Upper lobe of left lung (tissue), 6 donors: ENCODE data around the gene BPIFB1. TPM values are rescaled to one million over a fixed set of nuclear protein-coding genes. Genes with fewer than 3 reads are reported as not detected.

Source experiments
- ATAC-seq, 2 donors: fragments of 200-7000 bp; cut with Tn5 transposase; one replicate each; pipeline ENCODE4 v1.9.1; 2022; ENCODE audit warnings: mild to moderate bottlenecking in 2 of 2, moderate library complexity in 2 of 2; ENCODE audit not compliant: low FRiP score in 2 of 2
- DNase-seq, 2 donors: peaks; one replicate each; pipeline ENCODE4 v3.0.0-alpha.2; 2019 to 2020
- H3K27ac ChIP-seq, 4 donors: fragments of 200-600 bp; sonication (generic); one replicate each; pipeline ENCODE4 v1.5.1; 2016 to 2019
- H3K27me3 ChIP-seq, 4 donors: fragments of 200-600 bp; sonication (generic); one replicate each; pipeline ENCODE4 v1.5.1; 2017 to 2019
- H3K36me3 ChIP-seq, 4 donors: fragments of 200-600 bp; sonication (generic); one replicate each; pipeline ENCODE4 v1.5.1; 2016 to 2019
- H3K4me1 ChIP-seq, 4 donors: fragments of 200-600 bp; sonication (generic); one replicate each; pipeline ENCODE4 v1.5.1; 2018 to 2019
- H3K4me3 ChIP-seq, 4 donors: fragments of 200-600 bp; sonication (generic); one replicate each; pipeline ENCODE4 v1.5.1; 2017 to 2019; ENCODE audit warnings: mild to moderate bottlenecking in 2 of 4, moderate library complexity in 1 of 4
- H3K9me3 ChIP-seq, 4 donors: fragments of 200-600 bp; sonication (generic); one replicate each; pipeline ENCODE4 v1.5.1; 2018 to 2019
- CTCF ChIP-seq, 6 experiments: fragments of 450-650 bp in 4 of 6; fragments of 200-600 bp in 2 of 6; sonication (generic) in 2 of 6; IDR thresholded peaks; one replicate each; pipeline ENCODE4 v1.5.1; 2016 to 2019; ENCODE audit warnings: antibody characterized with exemption in 6 of 6
- EP300 ChIP-seq, 4 donors: sonication (generic); formaldehyde crosslinking; IDR thresholded peaks; one replicate each; pipeline ENCODE4 v1.5.1; 2017; ENCODE audit warnings: antibody characterized with exemption in 4 of 4, control low read depth in 2 of 4
- POLR2A ChIP-seq, 4 donors: fragments of 450-650 bp; IDR thresholded peaks; one replicate each; pipeline ENCODE4 v1.5.1; 2016 to 2017; ENCODE audit warnings: antibody characterized with exemption in 4 of 4, mild to moderate bottlenecking in 2 of 4
- POLR2AphosphoS5 ChIP-seq, 2 donors: sonication (generic); formaldehyde crosslinking; IDR thresholded peaks; one replicate each; pipeline ENCODE4 v1.5.1; 2017; ENCODE audit warnings: antibody characterized with exemption in 2 of 2
- WGBS, 2 donors: methylation state at CpG; one replicate each; pipeline ENCODE4 v1.1.5; 2017 to 2018; 5-methylcytosine and 5-hydroxymethylcytosine counted together
- total RNA-seq, 6 donors: library from RNA; depleted of rRNA in 4 of 6; stranded (reverse); fragments of >200 nt in 4 of 6; gene quantifications; one replicate each; pipeline versions ENCODE4 v1.1.0 to v1.2.1, GENCODE V29; 2016 to 2021
- donor health status: DM: no; HTN: no; CAD: no; lungs with moderate emphysema.
- donor health status: DM: no; HTN: yes; CAD: no; lungs with severe emphysema.

The BPIFB1 gene
- total RNA-seq, 6 donors from 2014 or later: 4.8 to 323 (median 35.3) TPM

- Histone ChIP-seq H3K27ac (no peak overlapping the region), H3K4me1 (peaks cover 0 to 3% (median 0%) of the 10 kb centered on the region in 4 donors), H3K4me3 (no peak overlapping the region), H3K9me3 (no peaks in the 10 kb centered on the region), H3K27me3 (no peaks in the 10 kb centered on the region), H3K36me3 (no peaks in the 10 kb centered on the region)
- no peak for DNase-seq
- WGBS, 2 donors: 81 to 84% methylated on average over 5 of the region's 5 CpGs
- TF ChIP-seq EP300 (IDR thresholded peaks at IDR 0.05) (no peak), POLR2AphosphoS5 (IDR thresholded peaks at IDR 0.05) (no peak), POLR2A (IDR thresholded peaks at IDR 0.05) (no peak), CTCF (IDR thresholded peaks at IDR 0.05) (no peak)
- ATAC-seq: no peak
Measured at GRCh38 chr20:33257237-33257636, 25.8 kb upstream of the BPIFB1 start.

GRCh38 chr20:33259371-33259770 is 23.6 kb upstream of the BPIFB1 start:
- ATAC-seq: no peak
- TF ChIP-seq CTCF (IDR thresholded peaks at IDR 0.05) (no peak), POLR2AphosphoS5 (IDR thresholded peaks at IDR 0.05) (no peak), EP300 (IDR thresholded peaks at IDR 0.05) (no peak), POLR2A (IDR thresholded peaks at IDR 0.05) (no peak)

GRCh38 chr20:33261465-33261864 is 21.5 kb upstream of the BPIFB1 start:
- Histone ChIP-seq H3K27me3 (peaks cover 0 to 1% (median 0%) of the 10 kb centered on the region in 4 donors), H3K4me1 (peaks cover 0 to 11% (median 3%) of the 10 kb centered on the region in 4 donors), H3K4me3 (no peak overlapping the region), H3K9me3 (no peaks in the 10 kb centered on the region), H3K27ac (no peak overlapping the region), H3K36me3 (no peaks in the 10 kb centered on the region)
- ATAC-seq (no peak), DNase-seq (no peak)
- TF ChIP-seq CTCF (IDR thresholded peaks at IDR 0.05) (no peak), POLR2AphosphoS5 (IDR thresholded peaks at IDR 0.05) (no peak), POLR2A (IDR thresholded peaks at IDR 0.05) (no peak), EP300 (IDR thresholded peaks at IDR 0.05) (no peak)
- 54 to 86% methylated on average over 3 to 4 of the region's 4 CpGs for WGBS, 2 donors

More at GRCh38 chr20:33259371-33259770, 23.6 kb upstream of the BPIFB1 start:
- no peak for DNase-seq
- Histone ChIP-seq H3K27ac (no peak overlapping the region), H3K4me3 (no peak overlapping the region), H3K9me3 (no peaks in the 10 kb centered on the region), H3K36me3 (no peaks in the 10 kb centered on the region), H3K27me3 (no peaks in the 10 kb centered on the region), H3K4me1 (peaks cover 0 to 11% (median 3%) of the 10 kb centered on the region in 4 donors)
- WGBS, 2 donors: 51 to 66% methylated on average over 5 of the region's 5 CpGs

DNA sequence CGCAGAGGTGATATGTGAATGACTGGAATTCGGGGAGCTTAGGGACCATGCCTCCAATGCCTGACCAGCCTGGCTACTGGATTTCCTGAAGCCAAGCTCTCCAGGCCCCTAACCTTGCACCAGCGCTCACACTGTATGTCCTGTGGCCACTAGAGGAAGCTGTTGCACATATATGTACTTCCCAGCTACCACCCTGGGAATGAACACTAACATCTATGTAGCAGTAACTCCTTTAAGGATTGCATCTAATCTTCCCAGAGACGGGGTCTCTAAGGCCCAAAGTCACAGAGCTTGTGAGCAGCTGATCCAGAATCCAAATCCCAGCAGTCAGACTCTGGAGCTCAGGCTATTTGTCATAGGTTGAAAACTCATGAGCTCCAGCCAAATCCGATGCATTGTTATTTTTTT is 20.4 kb upstream of the BPIFB1 start:
- DNase-seq (peak in 1 of 2 donors; percentile 40), ATAC-seq (peak; percentile 63 to 81)
- Histone ChIP-seq H3K4me3 (no peak overlapping the region), H3K27me3 (peaks cover 0 to 1% (median 0%) of the 10 kb centered on the region in 4 donors), H3K36me3 (no peaks in the 10 kb centered on the region), H3K9me3 (no peaks in the 10 kb centered on the region), H3K4me1 (peaks cover 0 to 11% (median 3%) of the 10 kb centered on the region in 4 donors), H3K27ac (no peak overlapping the region)
- WGBS, 2 donors: 27 to 33% methylated on average over 5 of the region's 5 CpGs
- TF ChIP-seq EP300 (IDR thresholded peaks at IDR 0.05): no peak
- TF ChIP-seq CTCF (IDR thresholded peaks at IDR 0.05): peak in 3 of 6 experiments; percentile 32 to 49 (median 40)

GRCh38 chr20:33263784-33264183 is 19.2 kb upstream of the BPIFB1 start:
- peaks cover 0 to 1% (median 0%) of the 10 kb centered on the region in 4 donors for H3K27me3 ChIP-seq
- H3K9me3 ChIP-seq: no peaks in the 10 kb centered on the region
- DNase-seq (no peak), ATAC-seq (no peak)
- no peak overlapping the region for H3K27ac ChIP-seq
- H3K36me3 ChIP-seq: no peaks in the 10 kb centered on the region
- no peak overlapping the region for H3K4me3 ChIP-seq
- H3K4me1 ChIP-seq: peaks cover 0 to 11% (median 3%) of the 10 kb centered on the region in 4 donors
- TF ChIP-seq POLR2AphosphoS5 (IDR thresholded peaks at IDR 0.05) (no peak), CTCF (IDR thresholded peaks at IDR 0.05) (no peak), EP300 (IDR thresholded peaks at IDR 0.05) (no peak), POLR2A (IDR thresholded peaks at IDR 0.05) (no peak)
- WGBS, 2 donors: 84 to 90% methylated on average over 4 to 5 of the region's 5 CpGs
